MCF 10A (cell line): ENCODE data around the gene ZYG11A. TPM values are rescaled to one million over a fixed set of nuclear protein-coding genes. Genes with fewer than 3 reads are reported as not detected.

Experiments
- BruUV-seq: library from RNA; stranded (reverse); fragments of 400-500 nt; replicated peaks from 2 replicates; lab custom pipeline; 2021; lab: Mats Ljungman, UMichigan
- CTCF ChIA-PET: fragments of 300-600 bp; sonication (Branson Sonifier 250); formaldehyde crosslinking; extraction: SDS; loops from one replicate; lab custom pipeline; 2021; ENCODE audit warnings: antibody characterized with exemption, inconsistent platforms; lab: Yijun Ruan, JAX
- POLR2A ChIA-PET: fragments of 300-600, 350-650 bp; sonication (Branson Sonifier 250); formaldehyde crosslinking; extraction: SDS; loops from one replicate; lab custom pipeline; 2020; ENCODE audit warnings: antibody characterized with exemption, inconsistent platforms; lab: Yijun Ruan, JAX
- DNase-seq: peaks from one replicate; pipeline ENCODE4 v3.0.0-alpha.2; 2018; ENCODE audit not compliant: unreplicated experiment
- H3K27ac Mint-ChIP-seq: one replicate; pipeline ENCODE4 v1.8.0; 2022; ENCODE audit warnings: mild to moderate bottlenecking, low read depth, mixed read lengths; ENCODE audit not compliant: unreplicated experiment
- H3K27me3 Mint-ChIP-seq: one replicate; pipeline ENCODE4 v1.8.0; 2022; ENCODE audit warnings: mixed read lengths; ENCODE audit not compliant: insufficient read depth, unreplicated experiment
- H3K36me3 Mint-ChIP-seq: one replicate; pipeline ENCODE4 v1.8.0; 2022; ENCODE audit warnings: mild to moderate bottlenecking, moderate library complexity, mixed read lengths; ENCODE audit not compliant: insufficient read depth, unreplicated experiment
- H3K4me1 Mint-ChIP-seq: one replicate; pipeline ENCODE4 v1.8.0; 2022; ENCODE audit warnings: mixed read lengths; ENCODE audit not compliant: insufficient read depth, unreplicated experiment
- H3K4me3 Mint-ChIP-seq: one replicate; pipeline ENCODE4 v1.8.0; 2022; ENCODE audit warnings: mild to moderate bottlenecking, moderate library complexity, mixed read lengths; ENCODE audit not compliant: unreplicated experiment
- H3K9me3 Mint-ChIP-seq: one replicate; pipeline ENCODE4 v1.8.0; 2022; ENCODE audit warnings: mixed read lengths; ENCODE audit not compliant: unreplicated experiment
- CTCF ChIP-seq: fragments of 200-600 bp; IDR thresholded peaks from one replicate; pipeline ENCODE4 v1.8.0; 2022; ENCODE audit warnings: antibody characterized with exemption, mild to moderate bottlenecking; ENCODE audit not compliant: unreplicated experiment
- intact Hi-C: fragments of 100-400 bp; cut with micrococcal nuclease; formaldehyde crosslinking; loops from 2 replicates; pipeline ENCODE4 v1.14.1; 2022
- total RNA-seq: library from RNA; stranded (reverse); gene quantifications from 2 replicates; pipeline ENCODE4 v1.2.3, GENCODE V29; 2022

ZYG11A gene
- total RNA-seq, 1 experiment from 2014 or later: not detected

- Mint-ChIP-seq H3K9me3 (no peaks in the 10 kb centered on the region), H3K36me3 (peaks cover 6% of the 10 kb centered on the region), H3K4me1 (peaks cover 17% of the 10 kb centered on the region), H3K4me3 (no peak overlapping the region), H3K27ac (no peak overlapping the region), H3K27me3 (no peaks in the 10 kb centered on the region)
- BruUV-seq: no TSS peak
- TF ChIP-seq CTCF: no peak
- intact Hi-C loops: no loop called here
- ChIA-PET POLR2A (interaction anchor here (1.1 kb wide), 1 partner anchor 189 kb away, joined by 3 read pairs; no protein-coding TSS in a partner anchor), CTCF (no interaction called here)
- no peak for DNase-seq
These were observed 73.8 kb downstream of the ZYG11A start for GRCh38 chr1:52916241-52916975.

GRCh38 chr1:52917156-52917555 is 74.6 kb downstream of the ZYG11A start:
- ChIA-PET CTCF (interaction anchor here (0.6 kb wide), 1 partner anchor 170 kb away, joined by 6 read pairs; no protein-coding TSS in a partner anchor), POLR2A (interaction anchor here (0.5 to 0.7 kb wide), 3 partner anchors 105 to 1233 kb away, joined by 3 read pairs; no protein-coding TSS in a partner anchor)
- no peak for TF ChIP-seq CTCF
- Mint-ChIP-seq H3K9me3 (no peaks in the 10 kb centered on the region), H3K36me3 (peaks cover 6% of the 10 kb centered on the region), H3K27me3 (no peaks in the 10 kb centered on the region), H3K4me1 (peaks cover 17% of the 10 kb centered on the region), H3K4me3 (no peak overlapping the region), H3K27ac (no peak overlapping the region)
- intact Hi-C loops: no loop called here
- no TSS peak for BruUV-seq
- no peak for DNase-seq

GRCh38 chr1:52917581-52917980 is 75.0 kb downstream of the ZYG11A start:
- POLR2A ChIA-PET: interaction anchor here (0.5 to 0.7 kb wide), 3 partner anchors 106 to 1234 kb away, joined by 3 read pairs; no protein-coding TSS in a partner anchor
- no TSS peak for BruUV-seq
- Mint-ChIP-seq H3K27me3 (no peaks in the 10 kb centered on the region), H3K4me1 (peaks cover 17% of the 10 kb centered on the region), H3K9me3 (no peaks in the 10 kb centered on the region), H3K4me3 (no peak overlapping the region), H3K36me3 (peaks cover 6% of the 10 kb centered on the region), H3K27ac (no peak overlapping the region)
- CTCF ChIA-PET: interaction anchor here (0.6 kb wide), 1 partner anchor 169 kb away, joined by 6 read pairs; no protein-coding TSS in a partner anchor
- no peak for TF ChIP-seq CTCF
- intact Hi-C loops: no loop called here
- no peak for DNase-seq

GRCh38 chr1:52918201-52918600 is 75.6 kb downstream of the ZYG11A start:
- H3K4me1 Mint-ChIP-seq: peaks cover 17% of the 10 kb centered on the region
- no peak for DNase-seq
- no peak overlapping the region for H3K27ac Mint-ChIP-seq
- no peaks in the 10 kb centered on the region for H3K9me3 Mint-ChIP-seq
- CTCF ChIA-PET: interaction anchor here (0.7 kb wide), 2 partner anchors 33 to 522 kb away, joined by 4 to 7 read pairs; no protein-coding TSS in a partner anchor
- intact Hi-C loops: no loop called here
- H3K36me3 Mint-ChIP-seq: peaks cover 6% of the 10 kb centered on the region
- no peak for TF ChIP-seq CTCF
- H3K4me3 Mint-ChIP-seq: no peak overlapping the region
- H3K27me3 Mint-ChIP-seq: no peaks in the 10 kb centered on the region
- POLR2A ChIA-PET: interaction anchor here (0.6 to 0.7 kb wide), 2 partner anchors 9 to 211 kb away, joined by 3 to 4 read pairs; partner anchors contain the start of gene SCP2
- BruUV-seq: no TSS peak
